Measurements from ENCODE around the gene GPR137B. TPM values are rescaled to one million over a fixed set of nuclear protein-coding genes. Genes with fewer than 3 reads are reported as not detected.

Gene GPR137B
- total and polyA plus RNA-seq, 2 experiments from 2014 or later, result 4.5 to 11.1 TPM

- H3K4me3 Mint-ChIP-seq, result no peak overlapping the region
- H3K27ac Mint-ChIP-seq, result no peak overlapping the region
- no peak overlapping the region for H3K27ac ChIP-seq (ENCODE audit: low read depth)
- no peaks in the 10 kb centered on the region for H3K36me3 ChIP-seq (ENCODE audit: insufficient read depth)
- no peak for TF ChIP-seq ETS1 (IDR thresholded peaks at IDR 0.05)
- no peak for TF ChIP-seq EZH2phosphoT487 (IDR thresholded peaks at IDR 0.05; ENCODE audit: unreplicated experiment)
- no peak for TF ChIP-seq CREB1 (CRISPR knock-in tag; IDR thresholded peaks at IDR 0.05; ENCODE audit: low read depth)
- no peak for TF ChIP-seq ZNF114 (CRISPR knock-in tag; IDR thresholded peaks at IDR 0.05)
- no peak for TF ChIP-seq NANOG (IDR thresholded peaks at IDR 0.05; ENCODE audit: borderline replicate concordance)
- TF ChIP-seq POLR2AphosphoS5 (IDR thresholded peaks at IDR 0.05; ENCODE audit: low read depth), result no peak
- TF ChIP-seq ZNF331 (CRISPR knock-in tag; IDR thresholded peaks at IDR 0.05; ENCODE audit: low read depth), result no peak
- TF ChIP-seq REST (IDR thresholded peaks at IDR 0.05; ENCODE audit: unreplicated experiment), result no peak
- no peak for TF ChIP-seq STAT1 (IDR thresholded peaks at IDR 0.05; ENCODE audit: unreplicated experiment)
- TF ChIP-seq ZNF462 (CRISPR knock-in tag; IDR thresholded peaks at IDR 0.05), result no peak
- TF ChIP-seq EZH2 (IDR thresholded peaks at IDR 0.05; ENCODE audit: low read depth, unreplicated experiment), result no peak
- TF ChIP-seq JUNB (IDR thresholded peaks at IDR 0.05; ENCODE audit: unreplicated experiment), result no peak
- no peak for TF ChIP-seq CTCF (conservative IDR thresholded peaks at IDR 0.05; ENCODE audit: low read depth in 2 of 2)
- ATAC-seq, result no peak
- no peaks in the 10 kb centered on the region for H3K9me2 ChIP-seq (ENCODE audit: insufficient read depth)
- peaks cover 14% of the 10 kb centered on the region for H3K4me1 ChIP-seq (ENCODE audit: insufficient read depth)
- no peak overlapping the region for H3K4me2 ChIP-seq
- no peak for DNase-seq (ENCODE audit: low spot score)
- H3K27me3 Mint-ChIP-seq (ENCODE audit: insufficient read depth, low read depth, poor library complexity), result peaks cover 43% of the 10 kb centered on the region
- 0 out of 3 replicates have a peak, but pooled peaks cover 3% of the 10 kb centered on the region for H3K9me3 Mint-ChIP-seq
- H3K79me2 ChIP-seq (replicated peaks; ENCODE audit: insufficient read depth), result peaks cover 11% of the 10 kb centered on the region
- no peak overlapping the region for H2AFZ ChIP-seq
- H3F3A ChIP-seq (replicated peaks; ENCODE audit: low read depth), result 0 out of 2 replicates have a peak, but pooled peaks cover 3% of the 10 kb centered on the region
- peaks cover 61% of the 10 kb centered on the region for H3K27me3 ChIP-seq (ENCODE audit: insufficient read depth)
- peaks cover 11% of the 10 kb centered on the region for H4K20me1 ChIP-seq (replicated peaks; ENCODE audit: insufficient read depth)
- no peaks in the 10 kb centered on the region; the same call in 2 of the 3 replicates for H3K36me3 Mint-ChIP-seq (ENCODE audit: low read depth)
- H3K4me3 ChIP-seq, result no peak overlapping the region
- peaks cover 15% of the 10 kb centered on the region for H3K4me1 Mint-ChIP-seq
These were observed 2.8 kb upstream of the GPR137B start for GRCh38 chr1:236139495-236139894.
